GM23248 (cell line): Measurements from ENCODE around the gene JDP2.

Experiments used
- EZH2 ChIP-seq: fragments of 200-600 bp; sonication (generic); IDR thresholded peaks from 2 replicates; pipeline ENCODE4 v1.6.1; 2018; ENCODE audit warnings: antibody characterized with exemption, mild to moderate bottlenecking; ENCODE audit not compliant: insufficient read depth, poor library complexity, severe bottlenecking
- EZH2phosphoT487 ChIP-seq: fragments of 200-600 bp; sonication (generic); IDR thresholded peaks from 2 replicates; pipeline ENCODE4 v1.6.1; 2018; ENCODE audit warnings: antibody characterized with exemption, moderate library complexity, mild to moderate bottlenecking, low read depth; ENCODE audit not compliant: insufficient read depth

- no peak for TF ChIP-seq EZH2phosphoT487
- TF ChIP-seq EZH2: no peak
These were observed 34.9 kb upstream of the JDP2 start for GRCh38 chr14:75392686-75393641.
